Suprapubic skin (tissue), 4 donors: ENCODE measurements around the gene CDKN2B-AS1. TPM values are rescaled to one million over a fixed set of nuclear protein-coding genes. Genes with fewer than 3 reads are reported as not detected.

Source experiments
- DNase-seq, 2 donors: peaks; one replicate each; pipeline ENCODE4 v3.0.0-alpha.2; 2019; ENCODE audit warnings: low spot score in 2 of 2
- H3K27ac ChIP-seq: fragments of 200-600 bp; sonication (generic); one replicate; pipeline ENCODE4 v1.5.1; 2019
- H3K27me3 ChIP-seq: fragments of 200-600 bp; sonication (generic); one replicate; pipeline ENCODE4 v1.5.1; 2019
- H3K36me3 ChIP-seq: fragments of 200-600 bp; sonication (generic); one replicate; pipeline ENCODE4 v1.5.1; 2019
- H3K4me1 ChIP-seq: fragments of 200-600 bp; sonication (generic); one replicate; pipeline ENCODE4 v1.5.1; 2019
- H3K4me3 ChIP-seq: fragments of 200-600 bp; sonication (generic); one replicate; pipeline ENCODE4 v1.5.1; 2019; ENCODE audit warnings: mild to moderate bottlenecking
- H3K9me3 ChIP-seq: fragments of 200-600 bp; sonication (generic); one replicate; pipeline ENCODE4 v1.5.1; 2019
- EP300 ChIP-seq: sonication (generic); formaldehyde crosslinking; IDR thresholded peaks from one replicate; pipeline ENCODE4 v1.6.1; 2017; ENCODE audit warnings: antibody characterized with exemption
- POLR2A ChIP-seq, 2 donors: fragments of 450-650 bp; IDR thresholded peaks; one replicate each; pipeline ENCODE4 v1.6.1; 2017; ENCODE audit warnings: antibody characterized with exemption in 2 of 2, mild to moderate bottlenecking in 2 of 2, moderate library complexity in 2 of 2
- POLR2AphosphoS5 ChIP-seq, 3 donors: sonication (generic); formaldehyde crosslinking; IDR thresholded peaks; one replicate each; pipeline ENCODE4 v1.6.1; 2017; ENCODE audit warnings: antibody characterized with exemption in 3 of 3
- WGBS: methylation state at CpG from one replicate; pipeline ENCODE4 v1.1.5; 2018; 5-methylcytosine and 5-hydroxymethylcytosine counted together
- total RNA-seq, 4 donors: library from RNA; depleted of rRNA; stranded (reverse); fragments of >200 nt; gene quantifications; one replicate each; pipeline ENCODE4 v1.1.0, GENCODE V29; 2016
- TF ChIP-seq, protein P1 (sequence below), 2 donors: fragments of 200-600 bp in 1 of 2; fragments of 450-650 bp in 1 of 2; sonication (generic) in 1 of 2; IDR thresholded peaks; one replicate each; pipeline ENCODE4 v1.5.1; 2016 to 2019; ENCODE audit warnings: antibody characterized with exemption in 2 of 2, mild to moderate bottlenecking in 1 of 2, moderate library complexity in 1 of 2

CDKN2B-AS1 gene
- total RNA-seq, 4 donors from 2014 or later: 0.59 TPM; not detected in 3

- peaks cover 85% of the 10 kb centered on the region for H3K27me3 ChIP-seq
- no peak overlapping the region for H3K27ac ChIP-seq
- WGBS: 26% methylated on average over 35 of the region's 35 CpGs
- H3K36me3 ChIP-seq: no peaks in the 10 kb centered on the region
- peaks cover 10% of the 10 kb centered on the region for H3K4me1 ChIP-seq
- H3K9me3 ChIP-seq: no peaks in the 10 kb centered on the region
- H3K4me3 ChIP-seq: no peak overlapping the region
- TF ChIP-seq POLR2AphosphoS5 (IDR thresholded peaks at IDR 0.05) (no peak), EP300 (no peak), POLR2A (IDR thresholded peaks at IDR 0.05) (no peak)
- TF ChIP-seq, protein P1, sequence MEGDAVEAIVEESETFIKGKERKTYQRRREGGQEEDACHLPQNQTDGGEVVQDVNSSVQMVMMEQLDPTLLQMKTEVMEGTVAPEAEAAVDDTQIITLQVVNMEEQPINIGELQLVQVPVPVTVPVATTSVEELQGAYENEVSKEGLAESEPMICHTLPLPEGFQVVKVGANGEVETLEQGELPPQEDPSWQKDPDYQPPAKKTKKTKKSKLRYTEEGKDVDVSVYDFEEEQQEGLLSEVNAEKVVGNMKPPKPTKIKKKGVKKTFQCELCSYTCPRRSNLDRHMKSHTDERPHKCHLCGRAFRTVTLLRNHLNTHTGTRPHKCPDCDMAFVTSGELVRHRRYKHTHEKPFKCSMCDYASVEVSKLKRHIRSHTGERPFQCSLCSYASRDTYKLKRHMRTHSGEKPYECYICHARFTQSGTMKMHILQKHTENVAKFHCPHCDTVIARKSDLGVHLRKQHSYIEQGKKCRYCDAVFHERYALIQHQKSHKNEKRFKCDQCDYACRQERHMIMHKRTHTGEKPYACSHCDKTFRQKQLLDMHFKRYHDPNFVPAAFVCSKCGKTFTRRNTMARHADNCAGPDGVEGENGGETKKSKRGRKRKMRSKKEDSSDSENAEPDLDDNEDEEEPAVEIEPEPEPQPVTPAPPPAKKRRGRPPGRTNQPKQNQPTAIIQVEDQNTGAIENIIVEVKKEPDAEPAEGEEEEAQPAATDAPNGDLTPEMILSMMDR (IDR thresholded peaks at IDR 0.05): no peak
- no peak for DNase-seq
Measured at GRCh38 chr9:21989440-21990189, 5.0 kb upstream of the CDKN2B-AS1 start.

DNA sequence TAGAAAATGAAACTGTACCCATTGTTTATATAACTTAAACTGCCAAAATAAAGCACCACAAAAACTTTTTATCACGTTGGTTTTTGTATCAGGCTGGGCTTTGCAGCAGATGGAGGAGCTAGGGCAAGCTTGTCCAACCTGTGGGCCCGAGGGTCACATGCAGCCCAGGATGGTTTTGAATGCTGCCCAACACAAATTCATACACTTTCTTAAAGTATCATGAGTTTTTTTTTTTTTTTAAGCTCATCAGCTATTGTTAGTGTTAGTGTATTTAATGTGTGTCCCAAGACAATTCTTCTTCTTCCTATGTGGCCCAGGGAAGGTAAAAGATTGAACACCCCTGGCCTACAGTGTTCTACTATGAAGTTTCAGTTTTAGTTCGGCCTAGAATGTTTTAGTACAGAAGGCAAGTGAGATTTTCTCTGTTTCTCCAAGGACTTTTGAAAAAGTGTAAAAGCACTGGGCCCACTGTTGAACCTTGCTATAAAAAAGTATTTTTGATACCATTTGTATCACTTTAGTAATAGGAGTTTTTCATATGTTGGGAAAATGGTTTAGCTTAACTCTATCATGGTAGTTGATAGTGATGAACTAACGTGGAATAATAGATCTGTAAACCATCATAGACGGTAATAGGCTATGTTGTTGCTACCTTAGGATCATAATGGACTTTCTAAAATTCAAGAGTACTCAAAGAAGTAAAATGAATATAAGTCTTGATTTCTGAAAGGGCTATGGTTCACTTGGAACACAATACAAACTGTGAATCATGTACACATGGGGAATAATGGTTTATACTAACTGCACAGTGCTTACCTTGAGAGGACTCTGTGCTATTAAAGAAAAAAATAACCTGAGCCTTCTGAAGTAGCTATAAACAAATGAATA, 3.3 kb upstream of the CDKN2B-AS1 start:
- TF ChIP-seq EP300 (no peak), POLR2A (IDR thresholded peaks at IDR 0.05) (no peak), POLR2AphosphoS5 (IDR thresholded peaks at IDR 0.05) (no peak)
- DNase-seq: no peak
- no peak overlapping the region for H3K4me3 ChIP-seq
- H3K27ac ChIP-seq: no peak overlapping the region
- H3K36me3 ChIP-seq: no peaks in the 10 kb centered on the region
- 90% methylated on average over 5 of the region's 5 CpGs for WGBS
- H3K9me3 ChIP-seq: no peaks in the 10 kb centered on the region
- peaks cover 10% of the 10 kb centered on the region for H3K4me1 ChIP-seq
- H3K27me3 ChIP-seq: peaks cover 71% of the 10 kb centered on the region

DNA sequence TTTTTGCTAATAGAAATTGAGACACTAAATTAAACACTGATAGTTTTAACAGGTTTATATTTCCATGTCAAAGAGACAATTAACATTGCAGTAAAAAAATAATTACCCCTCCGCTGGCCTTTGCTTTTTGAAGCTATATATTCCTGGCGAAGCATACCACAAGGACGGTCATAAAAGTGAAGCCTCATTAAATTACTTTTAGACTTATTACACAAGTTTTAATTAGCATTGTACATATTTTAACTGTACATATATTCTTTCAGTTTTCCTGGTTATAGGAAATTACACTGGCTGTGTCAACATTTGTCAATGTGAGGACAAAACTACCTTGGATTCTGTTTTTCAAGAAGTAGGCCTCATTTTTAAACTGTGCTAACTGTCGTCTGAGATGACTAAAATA, 1.6 kb upstream of the CDKN2B-AS1 start:
- H3K27ac ChIP-seq: no peak overlapping the region
- no peaks in the 10 kb centered on the region for H3K36me3 ChIP-seq
- peaks cover 10% of the 10 kb centered on the region for H3K4me1 ChIP-seq
- no peak overlapping the region for H3K4me3 ChIP-seq
- DNase-seq: no peak
- H3K27me3 ChIP-seq: peaks cover 56% of the 10 kb centered on the region
- H3K9me3 ChIP-seq: no peaks in the 10 kb centered on the region
- TF ChIP-seq POLR2A (IDR thresholded peaks at IDR 0.05): no peak
- TF ChIP-seq POLR2AphosphoS5 (IDR thresholded peaks at IDR 0.05): no peak
- TF ChIP-seq, protein P1 (IDR thresholded peaks at IDR 0.05): no peak
- no peak for TF ChIP-seq EP300
- 96% methylated on average over 4 of the region's 4 CpGs for WGBS

DNA sequence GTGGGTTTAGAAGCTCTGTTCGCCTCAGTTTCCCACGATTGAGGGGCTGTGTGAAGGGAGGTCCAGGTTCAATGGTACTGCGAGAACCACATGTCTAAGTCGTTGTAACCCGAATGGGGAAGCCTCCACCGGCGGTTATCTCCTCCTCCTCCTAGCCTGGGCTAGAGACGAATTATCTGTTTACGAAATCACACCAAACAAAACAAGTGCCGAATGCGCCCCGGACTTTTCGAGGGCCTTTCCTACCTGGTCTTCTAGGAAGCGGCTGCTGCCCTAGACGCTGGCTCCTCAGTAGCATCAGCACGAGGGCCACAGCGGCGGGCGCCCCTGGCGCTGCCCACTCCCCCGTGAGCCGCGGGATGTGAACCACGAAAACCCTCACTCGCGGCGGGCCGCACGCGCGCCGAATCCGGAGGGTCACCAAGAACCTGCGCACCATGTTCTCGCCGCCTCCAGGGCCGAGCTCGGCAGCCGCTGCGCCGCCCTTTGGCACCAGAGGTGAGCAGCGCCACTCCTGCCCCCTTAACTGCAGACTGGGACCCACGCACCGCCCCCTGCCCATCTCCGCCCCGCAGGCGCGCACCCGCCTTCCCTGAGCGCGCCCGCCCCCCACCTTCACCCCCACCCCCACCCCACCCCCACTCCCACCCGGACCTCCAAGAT, 567 bp upstream of the CDKN2B-AS1 start, which contains the start of gene CDKN2A:
Gene CDKN2A (minus strand): TSS at position 500 of the 663 bp plus-strand sequence.
- no peaks in the 10 kb centered on the region for H3K9me3 ChIP-seq
- no peak for DNase-seq
- TF ChIP-seq POLR2AphosphoS5 (IDR thresholded peaks at IDR 0.05) (no peak), EP300 (no peak), POLR2A (IDR thresholded peaks at IDR 0.05) (no peak)
- TF ChIP-seq, protein P1 (IDR thresholded peaks at IDR 0.05): no peak
- H3K27ac ChIP-seq: peak within 1 kb of the TSS; percentile 72
- no peaks in the 10 kb centered on the region for H3K36me3 ChIP-seq
- peak within 1 kb of the TSS; percentile 76 for H3K4me3 ChIP-seq
- WGBS: 25% methylated on average over 15 of the region's 53 CpGs
- peaks cover 46% of the 10 kb centered on the region for H3K27me3 ChIP-seq
- H3K4me1 ChIP-seq: peaks cover 10% of the 10 kb centered on the region

GRCh38 chr9:21995006-21995665, 545 bp downstream of the CDKN2B-AS1 start:
- H3K4me3 ChIP-seq: peak overlapping the region; percentile 76
- under 1% methylated on average over 49 of the region's 56 CpGs for WGBS
- peak; percentile 84 to 89 for DNase-seq
- no peaks in the 10 kb centered on the region for H3K9me3 ChIP-seq
- TF ChIP-seq EP300: no peak
- TF ChIP-seq POLR2A (IDR thresholded peaks at IDR 0.05): peak in 1 of 2 donors; percentile 12
- TF ChIP-seq, protein P1 (IDR thresholded peaks at IDR 0.05): no peak
- peaks cover 10% of the 10 kb centered on the region for H3K4me1 ChIP-seq
- H3K36me3 ChIP-seq: no peaks in the 10 kb centered on the region
- peaks cover 35% of the 10 kb centered on the region for H3K27me3 ChIP-seq
- peak overlapping the region; percentile 72 for H3K27ac ChIP-seq
